SHP77 (cell line): ENCODE results near the gene WDR11.

ENCODE experiments used
- DNase-seq, 2 experiments: peaks; one replicate each; lab custom pipeline; 2025; lab: John Stamatoyannopoulos, UW

The WDR11 gene, protein sequence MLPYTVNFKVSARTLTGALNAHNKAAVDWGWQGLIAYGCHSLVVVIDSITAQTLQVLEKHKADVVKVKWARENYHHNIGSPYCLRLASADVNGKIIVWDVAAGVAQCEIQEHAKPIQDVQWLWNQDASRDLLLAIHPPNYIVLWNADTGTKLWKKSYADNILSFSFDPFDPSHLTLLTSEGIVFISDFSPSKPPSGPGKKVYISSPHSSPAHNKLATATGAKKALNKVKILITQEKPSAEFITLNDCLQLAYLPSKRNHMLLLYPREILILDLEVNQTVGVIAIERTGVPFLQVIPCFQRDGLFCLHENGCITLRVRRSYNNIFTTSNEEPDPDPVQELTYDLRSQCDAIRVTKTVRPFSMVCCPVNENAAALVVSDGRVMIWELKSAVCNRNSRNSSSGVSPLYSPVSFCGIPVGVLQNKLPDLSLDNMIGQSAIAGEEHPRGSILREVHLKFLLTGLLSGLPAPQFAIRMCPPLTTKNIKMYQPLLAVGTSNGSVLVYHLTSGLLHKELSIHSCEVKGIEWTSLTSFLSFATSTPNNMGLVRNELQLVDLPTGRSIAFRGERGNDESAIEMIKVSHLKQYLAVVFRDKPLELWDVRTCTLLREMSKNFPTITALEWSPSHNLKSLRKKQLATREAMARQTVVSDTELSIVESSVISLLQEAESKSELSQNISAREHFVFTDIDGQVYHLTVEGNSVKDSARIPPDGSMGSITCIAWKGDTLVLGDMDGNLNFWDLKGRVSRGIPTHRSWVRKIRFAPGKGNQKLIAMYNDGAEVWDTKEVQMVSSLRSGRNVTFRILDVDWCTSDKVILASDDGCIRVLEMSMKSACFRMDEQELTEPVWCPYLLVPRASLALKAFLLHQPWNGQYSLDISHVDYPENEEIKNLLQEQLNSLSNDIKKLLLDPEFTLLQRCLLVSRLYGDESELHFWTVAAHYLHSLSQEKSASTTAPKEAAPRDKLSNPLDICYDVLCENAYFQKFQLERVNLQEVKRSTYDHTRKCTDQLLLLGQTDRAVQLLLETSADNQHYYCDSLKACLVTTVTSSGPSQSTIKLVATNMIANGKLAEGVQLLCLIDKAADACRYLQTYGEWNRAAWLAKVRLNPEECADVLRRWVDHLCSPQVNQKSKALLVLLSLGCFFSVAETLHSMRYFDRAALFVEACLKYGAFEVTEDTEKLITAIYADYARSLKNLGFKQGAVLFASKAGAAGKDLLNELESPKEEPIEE

DNA sequence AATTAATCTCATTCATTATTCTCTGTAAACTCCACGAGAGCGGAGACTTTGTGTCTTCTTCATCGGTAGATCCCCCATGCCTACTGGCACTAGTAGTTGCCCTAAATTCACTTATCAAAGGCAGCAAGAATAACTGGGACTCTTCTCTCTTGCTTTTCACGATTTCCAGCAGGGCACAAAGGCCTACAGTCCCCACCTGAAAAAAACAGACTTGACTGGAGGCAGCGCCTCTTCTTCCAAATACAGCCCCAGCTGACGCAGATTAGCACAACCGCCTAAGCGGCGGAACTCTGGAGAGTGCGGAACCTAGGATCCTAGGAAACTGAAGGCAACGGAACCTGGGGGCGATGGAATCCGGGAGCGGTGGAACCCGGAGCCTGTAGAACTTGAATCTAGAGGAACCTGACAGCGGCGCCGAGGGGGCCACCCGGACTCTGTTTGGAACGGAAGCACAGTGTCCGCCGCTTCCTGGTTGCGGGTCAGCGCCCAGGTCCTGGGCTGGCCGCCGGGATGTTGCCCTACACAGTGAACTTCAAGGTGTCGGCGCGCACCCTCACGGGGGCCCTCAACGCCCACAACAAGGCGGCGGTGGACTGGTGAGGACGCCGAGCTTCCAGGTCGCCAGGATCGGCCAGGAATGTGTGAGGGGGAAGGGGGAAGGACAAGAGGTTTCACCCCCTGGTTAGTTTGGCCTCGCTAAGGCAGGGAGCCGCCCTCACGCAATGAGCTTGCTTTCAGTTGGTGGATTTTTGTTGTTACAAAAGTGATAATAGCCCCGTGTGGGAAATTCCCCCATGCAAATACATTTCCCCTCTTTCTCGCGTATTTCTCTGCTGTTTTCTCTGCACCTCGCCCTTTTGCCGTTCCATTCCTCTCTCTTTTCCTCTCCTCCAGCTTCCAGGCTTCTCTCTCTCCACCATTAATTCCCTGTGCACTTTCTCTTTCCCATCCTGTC lies at the start of gene WDR11:
Gene WDR11 (plus strand): TSS at position 452 of the 955 bp plus-strand sequence. CDS start 59 bp downstream, at position 511.
- DNase-seq, result peak; percentile 81 to 90

DNA sequence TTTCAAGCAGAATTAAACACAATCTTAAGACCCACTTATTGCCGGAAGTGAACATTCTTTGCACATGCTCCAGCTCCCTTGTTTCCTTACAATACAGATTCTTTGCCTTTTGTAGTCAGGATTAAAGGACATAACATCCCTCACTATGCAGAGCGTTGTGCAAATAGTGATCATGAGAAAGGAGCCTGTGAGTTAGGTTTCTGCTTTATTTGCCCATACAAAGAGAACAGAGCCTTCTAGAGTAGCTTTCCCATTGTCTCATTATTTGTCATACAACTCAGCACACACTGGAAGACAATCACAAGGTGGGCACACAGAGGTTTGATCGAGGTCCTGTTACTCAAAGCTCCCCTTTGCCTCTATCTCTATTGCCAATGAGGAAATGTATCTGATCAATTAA lies 48.2 kb upstream of the WDR11 start:
- DNase-seq, result no peak

DNA sequence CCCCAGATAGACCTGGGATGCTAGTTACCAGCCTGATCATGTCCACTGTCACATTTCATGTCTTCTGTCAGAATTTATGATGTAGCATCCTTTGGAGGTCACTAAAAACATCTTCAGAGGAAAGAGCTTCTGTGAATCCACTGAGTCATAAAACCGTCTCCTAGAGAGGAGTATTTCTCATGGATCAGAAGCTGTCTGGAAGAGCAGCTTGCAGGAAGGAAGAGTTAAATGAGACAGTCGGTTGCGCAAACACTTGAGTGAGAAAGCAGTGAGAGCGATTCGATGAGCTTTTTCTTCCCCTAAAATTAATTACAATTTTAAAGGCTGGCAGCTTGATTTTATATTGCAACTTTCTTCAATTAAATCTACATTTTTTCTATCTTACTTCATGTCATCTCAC lies 47.2 kb upstream of the WDR11 start:
- no peak for DNase-seq

DNA sequence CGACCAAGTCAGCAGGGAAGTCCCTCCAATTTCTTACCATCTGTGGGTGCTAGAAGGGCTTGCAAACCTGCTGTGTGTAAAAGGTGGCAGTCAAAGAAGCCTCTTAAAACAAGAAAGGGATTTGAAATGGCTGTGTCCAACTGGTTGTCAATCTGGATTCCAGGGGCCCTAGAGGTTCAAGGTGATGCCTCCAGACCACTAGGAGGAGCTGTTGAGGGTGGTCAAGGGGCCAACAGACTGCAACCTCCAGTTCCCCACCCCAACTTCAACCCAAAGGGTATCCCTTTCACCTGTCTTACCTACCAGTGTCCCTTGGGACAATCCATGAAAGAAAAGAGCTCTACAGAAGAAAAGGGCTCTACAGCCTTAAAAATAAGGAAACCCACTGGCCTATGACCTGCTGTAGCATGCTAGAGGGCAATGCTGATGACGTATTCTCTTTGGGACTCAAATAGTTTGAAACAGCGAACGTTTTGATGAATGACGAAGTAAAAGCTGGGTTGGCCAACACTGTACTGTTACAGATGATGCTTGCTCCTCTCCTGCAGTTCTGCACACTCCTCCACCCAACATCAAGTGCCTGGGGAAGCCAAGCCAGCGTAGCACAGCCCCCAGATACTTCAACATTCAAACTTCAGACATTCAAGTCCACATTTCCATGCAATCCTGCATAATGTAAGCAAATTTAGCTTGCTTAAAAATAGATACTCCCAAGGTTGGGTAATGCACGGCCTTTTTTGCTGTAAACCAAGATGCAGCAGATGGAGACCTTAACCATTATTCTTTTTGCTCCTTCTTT lies 45.9 kb upstream of the WDR11 start:
- no peak for DNase-seq

DNA sequence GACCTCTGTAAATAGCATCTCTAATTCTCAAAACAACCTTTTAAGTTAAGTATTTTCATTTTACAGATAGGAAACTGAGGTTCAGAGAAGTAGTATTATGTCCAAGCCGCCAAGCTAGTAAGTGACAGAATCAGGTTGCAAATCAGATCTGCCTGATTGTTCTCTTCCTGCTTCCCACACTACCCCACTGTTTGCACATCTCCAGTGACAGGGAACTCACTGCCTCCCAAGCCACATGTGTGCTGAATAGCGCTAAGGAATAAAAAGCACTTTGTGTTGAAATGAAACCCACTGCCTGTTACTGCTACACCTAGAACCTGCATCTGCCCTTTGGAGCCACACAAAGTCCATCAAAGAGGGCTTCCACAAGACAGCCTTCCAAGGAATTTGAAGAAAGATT lies 45.1 kb upstream of the WDR11 start:
- no peak for DNase-seq

DNA sequence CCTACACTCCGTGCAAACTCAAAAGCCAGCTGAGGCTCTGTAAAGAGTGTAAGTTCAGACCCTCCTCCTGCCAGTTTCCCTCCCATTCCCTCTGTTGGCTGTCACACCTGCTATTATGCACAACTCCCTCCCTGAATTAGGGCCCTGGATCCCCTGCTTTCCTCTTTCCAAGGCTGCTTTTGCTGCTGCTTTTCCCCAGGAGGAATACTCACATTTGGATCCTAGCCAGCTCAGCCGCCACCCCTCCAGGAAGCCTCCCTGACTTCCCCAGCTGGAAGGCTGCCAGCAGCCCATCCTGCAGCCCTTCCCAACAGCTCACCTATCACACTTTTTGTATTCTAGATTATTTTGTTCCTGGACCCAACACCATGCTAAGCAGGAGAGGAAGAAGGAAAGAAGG lies 40.9 kb upstream of the WDR11 start:
- DNase-seq, result no peak

DNA sequence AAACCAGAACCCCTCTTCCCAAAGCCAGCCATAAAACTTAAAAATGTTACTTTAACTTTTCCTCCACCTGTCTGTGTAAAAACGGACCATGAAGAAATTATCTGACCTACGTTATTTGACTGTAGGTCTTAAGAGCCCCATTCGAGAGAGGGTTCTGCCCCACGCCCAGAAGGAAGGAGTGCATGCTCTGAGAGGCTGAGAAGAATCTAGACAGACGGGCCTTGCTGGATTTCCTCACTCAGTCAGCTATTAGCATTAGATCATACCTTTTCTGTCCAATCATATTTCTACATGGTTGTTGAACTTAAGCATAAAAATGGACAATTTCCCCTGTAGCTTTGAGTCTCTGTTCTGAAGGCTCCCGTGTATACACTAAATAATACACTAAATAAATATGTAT lies 38.1 kb upstream of the WDR11 start:
- DNase-seq, result no peak

DNA sequence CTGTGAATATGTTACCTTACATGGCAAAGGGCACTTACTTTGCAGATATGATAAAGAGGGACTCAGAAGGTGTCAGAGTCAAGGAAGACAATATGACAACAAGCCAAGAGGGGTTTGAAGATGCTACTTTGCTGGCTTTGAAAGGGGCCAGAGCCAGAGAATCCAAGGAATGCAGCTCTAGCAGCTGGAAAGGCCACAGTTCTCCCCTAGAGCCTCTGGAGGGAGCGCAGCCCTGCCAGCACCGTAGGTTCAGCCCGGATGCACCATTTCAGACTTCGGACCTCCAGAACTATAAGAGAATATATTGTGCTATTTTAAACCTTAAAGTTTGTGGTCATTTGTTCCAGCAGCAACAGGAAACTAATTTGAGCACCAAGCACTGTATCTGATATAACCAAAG lies 32.9 kb upstream of the WDR11 start:
- no peak for DNase-seq

DNA sequence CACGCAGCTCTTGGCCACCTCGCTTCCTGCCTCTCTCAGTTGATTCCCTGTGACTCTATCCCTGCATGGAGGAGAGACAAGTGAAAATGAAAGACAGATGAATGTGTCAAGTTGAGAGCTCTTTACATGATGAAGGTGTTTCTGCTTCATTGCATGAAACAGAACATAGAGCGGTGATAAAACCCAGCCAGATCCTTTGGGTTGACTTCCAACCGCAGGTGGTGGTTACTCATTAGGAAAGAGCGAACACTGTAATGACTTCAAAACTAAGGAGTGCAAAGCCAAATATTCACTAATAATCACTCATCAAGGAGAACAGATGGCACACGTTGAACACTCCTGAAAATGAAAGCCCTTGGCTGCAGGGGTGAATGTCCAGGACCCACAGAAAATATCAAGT lies 31.8 kb upstream of the WDR11 start:
- DNase-seq, result no peak

DNA sequence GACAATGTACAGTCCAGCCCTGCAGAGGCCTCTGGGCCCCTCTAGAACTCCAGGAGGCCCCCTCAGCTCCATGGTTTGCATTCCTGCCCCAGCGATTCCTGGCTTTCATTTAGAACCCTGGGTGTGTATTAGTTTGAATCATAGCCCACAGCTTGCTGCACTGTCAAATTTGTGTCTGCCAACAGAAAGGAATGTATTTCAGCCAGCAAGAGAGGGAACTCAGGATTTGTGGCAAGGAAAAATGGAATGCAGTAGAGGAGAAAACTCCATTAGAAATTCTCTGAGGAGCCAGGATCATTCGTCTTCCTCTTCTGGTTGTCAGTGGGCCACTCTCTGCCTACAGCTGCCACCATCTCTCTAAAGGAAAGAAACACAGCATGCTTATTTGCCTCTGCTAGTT lies 27.9 kb upstream of the WDR11 start:
- DNase-seq, result no peak

DNA sequence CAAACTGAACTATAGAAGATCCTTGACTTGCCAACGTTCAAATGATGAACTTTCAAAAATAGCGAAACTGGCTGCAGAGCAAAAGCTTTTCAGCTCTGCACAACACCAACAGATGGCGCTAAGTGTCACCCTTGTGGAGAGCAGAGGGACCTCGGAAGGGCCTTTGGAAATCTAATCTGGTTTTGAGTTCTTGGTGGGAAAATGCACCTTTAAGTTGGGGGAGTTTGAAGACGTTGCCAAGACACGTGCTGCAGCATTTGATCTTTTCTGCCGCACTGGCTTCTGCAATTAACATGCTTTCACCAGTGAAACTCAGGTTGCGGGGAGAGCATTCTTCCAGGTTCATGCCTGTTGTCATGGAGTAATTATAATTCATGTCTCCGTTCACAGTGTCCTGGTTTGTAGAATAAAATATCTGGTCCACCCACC lies 26.3 kb upstream of the WDR11 start:
- DNase-seq, result peak in 1 of 2 experiments; percentile 30

DNA sequence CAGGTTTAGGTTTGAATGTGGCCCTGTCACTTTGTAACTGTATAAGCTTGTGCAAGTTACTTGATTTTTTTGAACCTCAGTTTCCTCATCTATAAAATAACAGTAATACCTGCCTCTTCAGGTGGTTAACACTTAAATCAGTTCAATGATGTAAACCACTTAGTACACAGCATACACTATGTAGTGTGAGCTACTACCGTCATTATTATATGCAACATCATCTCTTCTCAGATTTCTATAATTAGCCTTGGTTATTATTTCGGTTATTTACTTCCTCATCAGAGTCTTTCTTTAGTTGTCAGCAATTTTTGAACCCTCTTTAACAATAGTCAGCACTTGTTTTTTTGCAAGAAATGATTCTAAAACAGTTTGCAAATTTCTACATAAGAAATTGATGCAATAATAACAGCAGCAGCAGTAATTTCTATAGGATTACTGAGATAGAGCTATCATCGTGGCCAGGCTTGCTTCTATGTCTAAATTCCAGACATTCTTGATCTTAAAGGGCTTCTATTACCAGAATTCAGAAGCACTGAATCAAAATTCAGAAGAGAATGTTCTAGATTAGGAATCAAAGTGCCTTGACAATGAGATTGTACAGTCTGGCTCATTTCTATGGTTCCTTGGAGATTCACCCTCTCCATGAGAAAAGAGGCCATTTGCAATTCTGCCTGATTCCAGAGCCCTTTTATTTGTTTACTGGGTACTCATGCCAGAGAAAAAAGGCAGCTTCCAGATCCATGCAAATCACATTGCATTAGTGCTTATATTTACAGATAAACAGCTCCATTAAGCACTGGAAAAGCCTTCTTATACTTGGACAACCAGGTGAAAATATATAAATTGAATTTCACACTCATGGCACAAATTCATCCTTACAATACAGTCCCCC lies 25.0 kb upstream of the WDR11 start:
- no peak for DNase-seq

DNA sequence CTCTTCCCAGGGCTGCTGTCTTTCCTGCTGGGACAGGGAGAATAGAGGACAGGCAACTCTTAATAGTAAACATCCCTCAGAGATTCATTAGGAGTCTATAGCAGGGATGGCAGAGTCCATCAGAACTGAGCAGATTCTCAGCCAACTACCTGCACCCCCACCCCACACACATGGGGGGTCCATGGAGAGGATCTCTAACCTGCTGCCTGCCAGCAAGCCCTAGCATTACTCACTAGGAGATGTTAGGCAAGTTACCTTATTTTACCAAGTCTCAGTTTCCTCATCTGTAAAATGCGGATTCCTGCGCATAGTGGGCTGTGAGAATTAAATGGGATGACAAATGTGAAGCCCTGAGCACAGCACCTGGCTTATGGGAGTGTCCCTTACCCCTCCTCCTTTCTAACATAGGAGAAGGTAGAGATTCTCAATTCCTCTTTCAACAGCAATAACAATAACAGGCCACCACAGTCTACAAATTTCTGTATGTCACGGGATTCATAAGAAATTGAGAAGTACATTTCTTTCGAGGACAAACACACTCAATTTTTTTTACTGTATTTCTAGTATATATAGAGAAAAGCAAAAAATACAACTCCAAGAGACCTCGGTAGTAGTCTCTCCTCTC lies 23.8 kb upstream of the WDR11 start:
- no peak for DNase-seq

DNA sequence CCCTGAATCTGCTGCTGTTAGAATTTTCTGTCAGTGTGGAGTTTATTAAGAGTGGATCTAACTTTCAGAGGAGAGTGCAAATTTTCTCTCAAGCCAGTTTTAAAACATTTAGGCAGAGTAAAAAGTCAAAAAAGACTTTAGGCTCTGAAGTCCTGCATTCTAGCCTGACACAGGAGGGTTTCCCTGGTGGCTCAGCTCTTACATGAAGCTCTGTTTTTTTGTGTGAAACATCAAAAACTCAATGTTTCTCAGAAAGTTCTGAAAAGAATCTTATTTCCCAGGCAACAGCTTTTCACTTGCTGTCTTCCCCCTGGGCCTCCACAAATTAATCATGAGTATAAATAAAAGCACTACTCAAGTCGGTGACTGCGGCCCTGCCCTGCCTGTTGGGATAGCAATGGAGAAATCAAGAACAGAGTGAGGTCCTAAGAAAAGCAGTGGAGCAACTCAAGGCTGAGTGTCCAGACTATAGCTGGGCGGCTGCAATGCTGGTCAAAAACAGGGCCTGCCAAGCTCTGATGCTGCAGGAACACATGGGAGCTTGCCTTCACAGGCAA lies 22.3 kb upstream of the WDR11 start:
- no peak for DNase-seq

DNA sequence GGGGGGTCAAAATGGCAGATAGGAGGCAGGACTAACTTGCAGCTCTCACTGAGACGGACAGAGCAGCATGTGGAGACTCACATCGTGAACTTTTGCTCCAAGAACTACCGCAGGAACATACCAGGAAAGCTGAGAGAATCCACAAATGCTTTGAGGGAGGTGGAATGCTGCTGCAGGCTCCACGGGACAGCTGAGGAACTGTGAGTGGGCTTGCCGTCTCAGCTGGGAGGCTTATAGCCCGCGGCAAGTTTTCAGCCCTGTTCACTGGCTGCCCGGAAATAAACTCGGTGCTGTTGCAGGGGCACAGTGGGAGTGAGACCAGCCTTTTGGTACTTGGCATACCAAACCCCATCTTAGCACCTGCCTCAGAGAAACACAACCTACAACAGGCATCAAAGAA lies 19.1 kb upstream of the WDR11 start:
- no peak for DNase-seq

DNA sequence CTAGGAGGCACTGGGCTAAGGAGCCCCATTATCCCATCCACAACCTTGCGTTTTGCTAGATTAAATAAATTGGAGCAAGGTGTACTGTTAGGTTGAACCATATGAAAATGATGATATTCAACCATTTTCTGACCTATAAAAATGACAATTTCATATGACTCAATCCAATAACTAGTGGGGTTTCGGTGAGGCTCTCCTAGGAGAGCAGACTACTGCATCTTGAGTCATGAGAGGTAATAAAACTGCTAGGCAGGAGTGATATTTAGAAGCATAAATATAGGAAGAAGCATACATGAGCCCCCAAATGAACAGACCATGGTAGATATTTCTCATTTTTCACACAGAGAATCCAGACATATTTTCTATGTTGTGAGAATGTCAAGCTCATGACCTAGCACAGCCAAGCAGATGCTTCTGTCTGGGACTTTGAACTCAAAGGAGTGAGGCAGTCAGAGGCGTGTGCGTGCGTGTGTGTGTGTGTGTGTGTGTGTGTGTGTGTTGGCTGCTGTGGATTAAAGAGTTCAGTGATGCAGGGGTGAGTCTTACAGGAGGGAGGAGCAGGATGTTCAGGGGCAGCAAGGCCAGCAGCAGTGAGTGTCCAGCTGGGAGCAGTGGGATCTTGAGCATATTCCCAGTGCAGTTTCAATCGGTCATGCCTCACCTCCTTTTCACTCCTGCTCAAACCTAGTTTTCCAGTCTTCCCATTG lies 17.8 kb upstream of the WDR11 start:
- no peak for DNase-seq

DNA sequence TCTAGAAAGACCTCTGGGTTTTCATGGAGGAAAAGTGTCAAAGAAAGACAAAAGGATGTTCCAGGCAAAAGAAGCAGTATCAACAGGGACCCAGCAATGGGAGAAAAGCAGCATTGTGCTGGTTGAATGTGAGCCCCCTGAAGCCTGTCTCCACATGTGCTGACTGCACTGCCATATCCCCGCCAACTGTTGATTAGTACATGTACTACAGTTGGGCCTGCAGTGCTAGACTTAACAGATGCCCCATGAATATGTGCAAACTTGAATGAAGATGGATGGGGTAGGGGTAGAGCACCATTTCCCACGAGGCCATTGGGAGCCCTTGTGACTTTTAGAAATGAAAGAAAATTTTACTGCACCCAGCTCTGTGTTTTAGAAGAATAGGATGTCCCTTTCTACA lies 15.6 kb upstream of the WDR11 start:
- DNase-seq, result no peak

DNA sequence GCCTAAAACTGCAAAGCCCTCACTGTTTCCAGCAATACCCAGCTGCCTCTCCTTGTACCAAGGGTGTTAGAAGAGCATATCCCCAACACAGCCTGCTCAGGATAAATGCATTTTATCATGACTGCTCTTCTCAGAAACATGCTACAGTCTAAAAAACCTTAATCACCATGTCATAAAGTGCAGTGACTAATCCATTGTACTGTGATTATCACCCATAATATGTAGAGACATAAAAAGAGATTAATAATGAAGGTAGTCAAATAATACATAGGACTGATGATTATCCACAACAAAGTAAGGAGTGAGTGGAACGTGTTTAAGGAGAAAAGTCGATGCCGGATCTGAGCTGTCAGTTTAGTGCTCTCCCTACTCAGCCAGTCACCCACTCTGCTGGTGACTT lies 12.2 kb upstream of the WDR11 start:
- no peak for DNase-seq
